ENCODE measurements around the gene PITPNC1. TPM values are rescaled to one million over a fixed set of nuclear protein-coding genes. Genes with fewer than 3 reads are reported as not detected.

PITPNC1 gene
- total and polyA plus RNA-seq, 4 donors = 8.0 to 21.1 (median 15.2) TPM

GRCh38 chr17:67353929-67354574, 23.0 kb upstream of the PITPNC1 start:
- no peak for DNase-seq
- H3K4me1 ChIP-seq (ENCODE audit: control insufficient read depth in 5 of 5, insufficient read depth in 5 of 5, low read length in 5 of 5) = peaks cover 0 to 12% (median 5%) of the 10 kb centered on the region in 5 donors
- H3K9ac ChIP-seq (ENCODE audit: insufficient read depth in 1 of 2, low read length in 2 of 2) = no peak overlapping the region
- no peak overlapping the region for H3K27ac ChIP-seq (ENCODE audit: low read depth in 1 of 2, low read length in 1 of 2)
- H3K36me3 ChIP-seq (ENCODE audit: control insufficient read depth in 4 of 4, insufficient read depth in 4 of 4, low read length in 4 of 4) = peaks cover 13 to 40% (median 25%) of the 10 kb centered on the region in 4 donors
- no peak for TF ChIP-seq CTCF (IDR thresholded peaks at IDR 0.05; ENCODE audit: control extremely low read depth, extremely low read depth)
- no peaks in the 10 kb centered on the region for H3K27me3 ChIP-seq (ENCODE audit: control insufficient read depth in 3 of 3, insufficient read depth in 3 of 3, low read length in 2 of 3)
- WGBS, 2 donors = 46 to 75% methylated on average over 8 of the region's 8 CpGs
- no peak overlapping the region for H3K4me3 ChIP-seq
- ATAC-seq (ENCODE audit: insufficient read depth, low FRiP score) = no peak
- H3K9me3 ChIP-seq (ENCODE audit: control insufficient read depth in 4 of 4, insufficient read depth in 3 of 4, low read length in 3 of 4) = no peaks in the 10 kb centered on the region

- peaks cover 0 to 25% (median 5%) of the 10 kb centered on the region in 5 donors for H3K4me1 ChIP-seq (ENCODE audit: control insufficient read depth in 5 of 5, insufficient read depth in 5 of 5, low read length in 5 of 5)
- H3K36me3 ChIP-seq (ENCODE audit: control insufficient read depth in 4 of 4, insufficient read depth in 4 of 4, low read length in 4 of 4) = peaks cover 9 to 33% (median 17%) of the 10 kb centered on the region in 4 donors
- TF ChIP-seq CTCF (IDR thresholded peaks at IDR 0.05; ENCODE audit: control extremely low read depth, extremely low read depth) = no peak
- ATAC-seq (ENCODE audit: insufficient read depth, low FRiP score) (no peak), DNase-seq (no peak)
- no peak overlapping the region for H3K9ac ChIP-seq (ENCODE audit: insufficient read depth in 1 of 2, low read length in 2 of 2)
- H3K4me3 ChIP-seq = no peak overlapping the region
- 64 to 70% methylated on average over 2 of the region's 2 CpGs for WGBS, 2 donors
- H3K9me3 ChIP-seq (ENCODE audit: control insufficient read depth in 4 of 4, insufficient read depth in 3 of 4, low read length in 3 of 4) = no peaks in the 10 kb centered on the region
- H3K27ac ChIP-seq (ENCODE audit: low read depth in 1 of 2, low read length in 1 of 2) = no peak overlapping the region
- no peaks in the 10 kb centered on the region for H3K27me3 ChIP-seq (ENCODE audit: control insufficient read depth in 3 of 3, insufficient read depth in 3 of 3, low read length in 2 of 3)
These were observed 18.5 kb upstream of the PITPNC1 start for GRCh38 chr17:67358612-67359011.

- H3K27me3 ChIP-seq (ENCODE audit: control insufficient read depth in 3 of 3, insufficient read depth in 3 of 3, low read length in 2 of 3) = no peaks in the 10 kb centered on the region
- H3K9ac ChIP-seq (ENCODE audit: insufficient read depth in 1 of 2, low read length in 2 of 2) = no peak overlapping the region
- ATAC-seq (ENCODE audit: insufficient read depth, low FRiP score) = no peak
- H3K4me3 ChIP-seq = no peak overlapping the region
- H3K4me1 ChIP-seq (ENCODE audit: control insufficient read depth in 5 of 5, insufficient read depth in 5 of 5, low read length in 5 of 5) = peaks cover 10 to 32% (median 10%) of the 10 kb centered on the region in 5 donors
- H3K36me3 ChIP-seq (ENCODE audit: control insufficient read depth in 4 of 4, insufficient read depth in 4 of 4, low read length in 4 of 4) = peaks cover 7 to 30% (median 10%) of the 10 kb centered on the region in 4 donors
- H3K27ac ChIP-seq (ENCODE audit: low read depth in 1 of 2, low read length in 1 of 2) = peak overlapping the region in 1 of 2 donors; percentile 26
- WGBS, 2 donors = 51 to 58% methylated on average over 8 of the region's 8 CpGs
- DNase-seq = peak in 2 of 3 donors; percentile 42 to 46
- TF ChIP-seq CTCF (IDR thresholded peaks at IDR 0.05; ENCODE audit: control extremely low read depth, extremely low read depth) = no peak
- H3K9me3 ChIP-seq (ENCODE audit: control insufficient read depth in 4 of 4, insufficient read depth in 3 of 4, low read length in 3 of 4) = no peaks in the 10 kb centered on the region
These were observed 16.9 kb upstream of the PITPNC1 start for GRCh38 chr17:67359960-67360791.

Measured in lung (tissue), 12 donors.